SHP77 treated with DMSO at 0.1 percent for 48 hours (cell line): ENCODE measurements around the gene PGAP6.
A peak's percentile ranks its signal among the peaks of the same experiment; 100 is the strongest.
"Not testable (repeated sequence)": the region's sequence is repeated elsewhere in the genome, so short reads cannot be mapped to it uniquely, and the experiment has no call there.

Experiments used
- DNase-seq: peaks from one replicate; lab custom pipeline; 2025; lab: John Stamatoyannopoulos, UW

Gene PGAP6, protein sequence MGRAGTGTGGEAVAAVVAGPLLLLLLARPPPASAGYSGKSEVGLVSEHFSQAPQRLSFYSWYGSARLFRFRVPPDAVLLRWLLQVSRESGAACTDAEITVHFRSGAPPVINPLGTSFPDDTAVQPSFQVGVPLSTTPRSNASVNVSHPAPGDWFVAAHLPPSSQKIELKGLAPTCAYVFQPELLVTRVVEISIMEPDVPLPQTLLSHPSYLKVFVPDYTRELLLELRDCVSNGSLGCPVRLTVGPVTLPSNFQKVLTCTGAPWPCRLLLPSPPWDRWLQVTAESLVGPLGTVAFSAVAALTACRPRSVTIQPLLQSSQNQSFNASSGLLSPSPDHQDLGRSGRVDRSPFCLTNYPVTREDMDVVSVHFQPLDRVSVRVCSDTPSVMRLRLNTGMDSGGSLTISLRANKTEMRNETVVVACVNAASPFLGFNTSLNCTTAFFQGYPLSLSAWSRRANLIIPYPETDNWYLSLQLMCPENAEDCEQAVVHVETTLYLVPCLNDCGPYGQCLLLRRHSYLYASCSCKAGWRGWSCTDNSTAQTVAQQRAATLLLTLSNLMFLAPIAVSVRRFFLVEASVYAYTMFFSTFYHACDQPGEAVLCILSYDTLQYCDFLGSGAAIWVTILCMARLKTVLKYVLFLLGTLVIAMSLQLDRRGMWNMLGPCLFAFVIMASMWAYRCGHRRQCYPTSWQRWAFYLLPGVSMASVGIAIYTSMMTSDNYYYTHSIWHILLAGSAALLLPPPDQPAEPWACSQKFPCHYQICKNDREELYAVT

DNA sequence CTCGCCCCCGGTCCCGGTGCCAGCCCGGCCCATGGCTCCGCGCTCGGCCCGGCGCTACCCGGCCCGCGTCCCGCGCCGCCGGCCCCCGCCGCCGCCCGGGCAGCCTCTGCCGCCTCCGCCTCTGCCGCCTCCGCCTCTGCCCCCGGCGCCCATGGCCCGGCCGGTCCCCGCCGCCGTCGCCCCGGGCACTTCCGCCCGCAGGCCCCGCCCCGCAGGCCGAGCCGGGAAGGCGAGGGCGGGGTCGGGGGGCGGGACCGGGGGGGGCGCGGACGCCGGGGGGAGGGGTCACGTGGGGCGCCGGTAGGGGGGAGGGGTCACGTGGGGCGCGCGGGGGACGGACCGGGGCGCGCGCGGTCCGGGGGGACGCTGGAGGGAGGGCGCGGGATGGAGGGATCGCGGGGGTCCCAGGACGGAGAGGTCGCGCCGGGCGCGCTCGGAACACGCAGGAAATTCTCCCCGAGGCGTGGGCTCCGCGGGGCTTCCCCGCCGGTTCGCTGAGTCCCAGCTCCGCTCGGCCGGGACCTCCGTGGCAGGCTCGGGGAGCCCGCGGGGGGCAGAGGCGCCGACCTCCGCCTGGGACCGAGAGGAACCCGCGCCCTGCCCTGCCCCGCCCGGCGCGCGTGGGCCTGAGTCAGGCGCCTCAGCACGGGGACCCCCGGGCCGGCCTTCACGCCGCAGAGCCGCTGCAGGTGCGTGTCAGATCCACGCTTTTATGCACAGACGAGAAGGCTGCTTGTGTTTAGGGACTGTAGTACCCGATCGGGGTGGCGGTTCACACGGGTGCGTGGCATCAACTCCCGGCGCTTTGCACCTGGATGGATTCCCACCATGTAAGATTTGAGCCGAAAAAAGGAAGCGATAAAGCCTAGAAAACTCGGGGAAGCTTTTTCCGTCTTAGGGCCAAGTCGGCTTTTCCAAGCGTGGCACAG is at the start of gene PGAP6:
Gene PGAP6 (minus strand): TSS at position 190 of the 929 bp plus-strand sequence. CDS start 157 bp downstream, at position 33.
- no peak for DNase-seq

DNA sequence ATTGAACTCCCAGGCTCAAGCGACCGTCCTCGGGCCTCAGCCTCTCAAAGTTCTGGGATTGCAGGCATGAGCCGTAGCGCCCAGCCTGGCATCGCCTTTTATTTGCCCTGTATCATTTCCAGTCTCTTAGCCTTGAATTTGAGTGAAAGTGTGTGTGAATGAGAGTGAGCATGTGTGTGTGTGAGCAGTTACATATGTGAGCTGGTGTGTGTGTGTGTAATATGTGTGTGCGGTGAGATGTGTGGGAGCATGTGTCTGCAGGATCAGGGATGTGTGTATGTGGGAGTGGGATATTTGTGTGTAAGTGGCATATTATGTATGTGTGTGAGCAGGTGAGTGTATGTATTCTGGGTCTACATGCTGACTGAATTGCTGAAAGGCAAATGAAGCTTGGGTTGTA is 49.1 kb upstream of the PGAP6 start:
- DNase-seq, result no peak

DNA sequence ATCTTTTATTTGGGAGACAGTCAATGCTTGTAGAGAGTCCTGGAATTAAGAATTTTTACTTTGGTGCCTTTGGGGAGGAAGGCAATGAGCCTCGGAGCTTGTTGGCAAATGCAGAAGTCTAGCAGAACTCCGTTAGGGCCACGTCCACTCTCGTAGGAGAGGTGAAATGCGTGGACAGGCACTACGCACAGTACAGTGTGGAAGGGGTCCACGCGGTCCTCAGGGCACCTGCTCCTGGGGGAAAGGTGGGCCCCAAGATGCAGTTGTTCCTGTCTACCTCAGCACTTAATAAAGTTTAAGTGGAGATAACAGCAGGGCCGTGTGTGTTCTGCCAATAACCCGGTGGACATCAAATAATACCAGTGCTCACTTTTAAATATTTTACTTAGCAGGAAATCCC is 45.5 kb upstream of the PGAP6 start:
- no peak for DNase-seq

DNA sequence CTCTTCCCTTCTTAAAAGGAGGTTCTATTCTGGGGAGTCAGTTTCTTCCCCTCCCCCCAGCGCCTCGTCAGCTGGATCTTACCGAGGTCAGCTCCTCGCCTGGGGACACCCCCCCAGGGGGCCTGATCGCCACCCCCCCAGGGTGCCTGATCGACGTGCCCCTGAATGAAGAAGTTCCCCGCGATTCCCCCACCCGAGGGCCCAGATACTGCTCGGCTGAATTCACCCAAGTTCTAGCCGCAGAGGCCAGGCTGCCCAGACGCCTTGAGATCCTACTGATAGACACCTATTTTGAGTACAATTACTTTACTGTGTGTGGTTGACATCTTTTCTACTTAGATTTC is 45.1 kb upstream of the PGAP6 start:
- no peak for DNase-seq

DNA sequence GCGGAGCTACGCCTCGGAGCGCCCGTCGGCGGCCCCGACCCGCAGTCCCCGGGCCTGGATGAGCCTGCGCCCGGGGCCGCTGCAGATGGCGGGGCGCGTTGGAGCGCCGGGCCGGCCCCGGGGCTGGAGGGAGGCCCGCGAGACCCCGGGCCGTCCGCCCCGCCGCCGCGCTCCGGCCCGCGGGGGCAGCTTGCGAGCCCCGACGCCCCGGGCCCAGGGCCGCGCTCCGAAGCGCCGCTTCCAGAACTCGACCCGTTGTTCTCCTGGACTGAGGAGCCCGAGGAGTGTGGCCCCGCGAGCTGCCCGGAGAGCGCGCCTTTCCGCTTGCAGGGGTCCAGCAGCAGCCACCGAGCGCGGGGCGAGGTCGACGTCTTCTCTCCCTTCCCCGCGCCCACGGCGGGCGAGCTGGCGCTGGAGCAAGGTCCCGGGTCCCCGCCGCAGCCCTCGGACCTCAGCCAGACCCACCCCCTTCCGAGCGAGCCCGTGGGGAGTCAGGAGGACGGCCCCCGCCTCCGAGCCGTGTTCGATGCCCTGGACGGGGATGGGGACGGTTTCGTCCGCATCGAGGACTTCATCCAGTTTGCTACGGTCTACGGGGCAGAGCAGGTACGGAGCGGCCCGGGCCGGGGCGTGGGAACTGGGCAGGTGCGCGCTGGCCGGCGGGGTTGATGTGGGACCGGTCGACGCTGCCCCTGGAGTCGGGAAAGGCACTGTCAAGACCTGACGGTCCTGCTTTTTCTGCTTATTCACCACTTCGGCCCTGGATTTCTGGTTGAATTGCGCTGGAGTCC is 44.5 kb upstream of the PGAP6 start:
- no peak for DNase-seq

DNA sequence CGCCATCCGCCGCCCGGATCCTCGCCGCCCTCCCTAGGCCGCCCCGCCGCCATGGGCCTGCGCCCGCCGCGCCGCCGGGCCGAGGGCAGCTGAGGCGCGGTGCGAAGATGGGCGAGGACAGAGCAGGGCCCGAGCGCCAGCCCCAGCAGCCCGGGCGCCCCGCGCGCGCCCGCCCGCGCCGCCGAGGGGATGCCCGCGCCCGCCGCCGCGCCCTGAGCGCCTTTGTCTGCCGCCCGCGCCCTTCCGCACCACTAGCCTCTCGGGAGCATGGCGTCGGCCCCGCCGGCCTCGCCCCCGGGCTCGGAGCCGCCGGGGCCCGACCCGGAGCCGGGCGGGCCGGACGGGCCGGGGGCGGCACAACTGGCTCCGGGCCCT is 43.9 kb upstream of the PGAP6 start:
- DNase-seq, result no peak

DNA sequence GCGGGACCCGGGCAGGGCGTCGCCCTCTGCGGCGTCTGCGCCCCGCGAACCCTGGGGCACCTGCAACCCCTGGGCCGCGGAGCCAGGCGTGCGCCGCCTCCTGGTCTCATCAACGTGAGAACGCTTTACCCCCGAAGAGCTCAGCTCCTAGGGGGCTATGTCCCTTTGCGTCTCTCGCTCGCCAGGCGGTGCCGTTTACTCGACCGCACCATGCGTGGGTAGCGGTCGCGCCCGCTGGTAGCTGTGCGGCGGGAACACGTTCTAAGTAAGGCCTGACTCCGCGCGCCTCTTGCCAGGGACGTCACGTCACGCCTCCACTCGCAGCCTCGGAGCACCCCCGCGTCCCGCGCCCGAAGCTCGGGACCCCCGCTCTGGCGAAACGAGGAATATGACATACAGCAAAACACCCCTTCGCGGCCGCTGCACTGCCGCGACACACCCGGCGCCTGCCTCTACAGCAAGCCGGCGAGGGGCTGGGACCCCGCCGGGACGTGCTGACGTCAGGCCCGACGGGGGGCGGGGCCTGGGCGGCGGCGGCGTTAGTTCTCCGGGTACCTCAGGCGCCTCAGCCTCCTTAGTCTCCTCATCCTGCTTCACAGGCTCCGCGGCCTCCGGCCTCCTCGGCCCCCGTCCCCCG is 43.4 kb upstream of the PGAP6 start, which contains the start of gene RAB11FIP3:
Gene RAB11FIP3 (plus strand): TSS at position 568 of the 637 bp plus-strand sequence. CDS start 358 bp downstream, outside the sequence.
- DNase-seq, result peak; percentile 61

DNA sequence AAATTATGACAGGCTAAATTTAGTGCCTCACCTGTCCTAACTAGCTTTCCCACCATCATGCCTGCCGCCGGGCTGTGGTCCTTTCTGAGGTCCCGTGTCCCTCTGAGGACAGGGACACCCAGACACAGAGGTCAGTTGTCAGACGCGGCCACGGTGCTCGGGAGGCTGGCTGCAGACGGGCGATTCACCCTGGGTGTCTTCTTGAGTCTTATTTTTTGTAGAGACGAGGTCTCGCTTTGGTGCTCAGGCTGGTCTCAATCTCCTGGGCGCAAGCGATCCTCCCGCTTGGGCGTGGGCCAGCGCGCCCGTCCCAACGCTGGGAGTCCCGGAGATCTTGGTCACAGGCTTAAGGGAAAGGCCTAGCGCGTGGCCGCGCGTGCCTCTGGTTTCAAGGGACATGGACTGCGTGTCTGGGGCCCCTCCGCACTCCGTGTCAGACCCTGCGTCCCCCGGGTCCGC is 42.9 kb upstream of the PGAP6 start:
- no peak for DNase-seq

DNA sequence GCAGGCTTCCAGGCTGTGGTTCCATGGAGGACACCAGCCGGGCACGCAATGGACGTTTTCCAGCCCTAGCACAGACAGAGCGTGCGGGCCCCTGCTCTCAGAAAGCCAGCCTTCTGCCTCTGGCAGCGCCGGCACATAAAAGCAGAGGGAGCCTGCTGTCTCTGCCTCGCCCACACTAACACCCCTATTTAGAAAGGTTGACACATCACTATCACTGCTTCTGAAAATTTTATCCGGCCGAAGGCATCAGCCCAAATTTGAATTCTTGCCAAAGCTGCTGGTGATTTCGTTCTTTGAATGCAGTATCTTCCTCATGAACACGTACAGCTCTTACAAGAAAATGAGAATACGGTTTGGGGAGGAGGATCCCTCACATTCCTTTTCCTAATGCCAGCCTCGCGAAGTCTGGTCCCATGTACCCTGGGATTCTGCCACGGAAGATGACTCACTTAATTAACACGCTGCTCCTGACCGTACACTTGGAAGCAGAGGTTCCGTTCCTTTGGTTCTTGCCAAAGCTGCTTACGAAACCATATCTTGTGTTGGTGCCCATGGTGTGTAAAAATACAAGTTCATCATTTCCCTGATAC is 42.4 kb upstream of the PGAP6 start:
- no peak for DNase-seq

DNA sequence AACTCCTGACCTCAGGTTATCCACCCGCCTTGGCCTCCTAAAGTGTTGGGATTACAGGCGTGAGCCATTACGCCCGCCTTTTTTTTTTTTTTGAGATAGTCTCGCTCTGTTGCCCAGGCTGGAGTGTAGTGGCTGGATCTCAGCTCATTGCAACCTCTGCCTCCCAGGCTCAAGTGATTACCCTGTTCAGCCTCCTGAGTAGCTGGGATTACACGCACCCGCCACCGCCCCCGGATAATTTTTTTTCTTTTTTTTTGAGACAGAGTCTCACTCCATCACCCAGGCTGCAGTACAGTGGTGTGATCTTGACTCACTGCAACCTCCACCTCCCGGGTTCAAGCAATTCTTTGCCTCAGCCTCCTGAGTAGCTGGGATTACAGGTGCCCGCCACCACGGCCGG is 40.4 kb upstream of the PGAP6 start:
- not testable (repeated sequence) for DNase-seq

DNA sequence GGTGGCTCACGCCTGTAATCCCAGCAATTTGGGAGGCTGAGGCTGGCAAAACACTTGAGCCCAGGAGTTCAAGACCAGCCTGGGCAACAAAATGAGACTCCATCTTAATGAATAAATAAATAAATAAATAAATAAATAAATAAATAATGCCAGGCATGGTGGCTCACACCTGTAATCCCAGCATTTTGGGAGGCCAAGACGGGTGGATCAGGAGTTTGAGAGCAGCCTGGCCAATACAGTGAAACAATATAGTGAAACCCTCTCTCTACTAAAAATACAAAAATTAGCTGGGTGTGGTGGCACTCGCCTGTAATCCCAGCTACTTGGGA is 33.4 kb upstream of the PGAP6 start:
- not testable (repeated sequence) for DNase-seq

DNA sequence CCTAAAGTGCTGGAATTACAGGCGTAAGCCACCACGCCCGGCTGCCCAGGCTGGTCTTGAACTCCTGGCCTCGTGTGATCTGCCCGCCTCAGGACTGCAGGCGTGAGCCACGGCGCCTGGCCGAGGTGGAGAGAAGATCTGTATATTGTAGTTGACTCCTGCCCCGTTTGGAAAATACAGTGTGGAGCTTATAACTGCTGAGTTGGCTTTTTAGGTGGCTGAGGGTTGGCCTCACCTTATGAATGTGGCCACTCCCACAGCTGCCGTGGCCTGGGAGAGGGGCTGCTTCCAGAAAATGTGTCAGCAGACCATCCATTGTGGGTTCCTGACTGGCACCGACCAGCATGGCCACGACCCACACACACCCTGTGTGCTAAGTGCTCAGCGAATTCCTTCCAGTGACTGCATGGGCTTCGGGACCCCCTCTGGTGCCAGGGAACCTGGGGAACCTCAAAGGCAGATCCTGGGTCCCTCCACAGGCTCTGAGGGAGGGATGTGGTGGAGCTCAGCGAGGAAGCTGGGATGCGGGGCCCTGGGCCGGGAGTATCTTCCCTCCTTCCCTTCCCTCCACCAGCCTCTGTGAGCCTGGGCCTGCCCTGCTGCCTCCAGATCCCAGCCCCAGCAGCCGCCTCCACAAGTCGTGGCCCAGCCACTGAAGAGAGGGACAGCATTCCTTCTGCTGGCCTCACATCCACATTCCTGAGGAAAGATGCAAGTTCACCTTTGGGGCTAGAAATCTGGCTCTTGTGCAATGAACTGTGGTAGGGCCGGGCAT is 32.8 kb upstream of the PGAP6 start:
- no peak for DNase-seq

DNA sequence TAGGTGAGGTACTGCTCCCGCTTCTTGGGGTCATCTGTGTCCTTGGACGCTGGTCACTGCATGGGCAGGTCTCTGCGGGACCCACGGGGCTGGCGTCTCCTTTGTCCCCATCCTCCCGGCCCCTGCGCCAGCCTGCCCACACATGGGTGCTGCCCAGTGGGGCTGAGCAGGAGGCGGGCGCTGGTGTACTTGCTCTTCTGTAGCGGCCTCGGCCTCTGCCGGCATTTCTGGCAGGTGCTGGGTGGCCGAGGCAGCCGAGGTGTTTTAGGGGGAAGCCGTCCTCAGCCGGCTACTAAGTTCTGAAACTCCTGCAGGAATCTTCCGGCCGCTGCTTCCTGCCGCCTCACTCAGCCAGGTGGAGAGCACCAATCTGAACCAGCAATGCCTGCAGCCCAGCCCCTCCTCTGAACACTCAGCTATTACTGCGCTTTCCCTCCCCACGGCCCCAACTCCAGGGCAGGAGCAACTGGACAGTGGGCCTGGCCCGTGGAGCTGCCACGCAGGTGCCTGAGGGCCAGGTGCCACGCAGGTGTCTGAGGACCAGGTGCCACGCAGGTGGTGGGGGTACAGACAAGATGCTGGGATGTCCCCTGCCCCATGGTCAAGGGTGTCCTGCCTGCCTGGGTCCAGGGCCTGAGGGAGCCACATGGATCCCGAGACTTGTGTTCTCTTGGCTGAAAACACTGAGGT is 29.9 kb upstream of the PGAP6 start:
- no peak for DNase-seq

DNA sequence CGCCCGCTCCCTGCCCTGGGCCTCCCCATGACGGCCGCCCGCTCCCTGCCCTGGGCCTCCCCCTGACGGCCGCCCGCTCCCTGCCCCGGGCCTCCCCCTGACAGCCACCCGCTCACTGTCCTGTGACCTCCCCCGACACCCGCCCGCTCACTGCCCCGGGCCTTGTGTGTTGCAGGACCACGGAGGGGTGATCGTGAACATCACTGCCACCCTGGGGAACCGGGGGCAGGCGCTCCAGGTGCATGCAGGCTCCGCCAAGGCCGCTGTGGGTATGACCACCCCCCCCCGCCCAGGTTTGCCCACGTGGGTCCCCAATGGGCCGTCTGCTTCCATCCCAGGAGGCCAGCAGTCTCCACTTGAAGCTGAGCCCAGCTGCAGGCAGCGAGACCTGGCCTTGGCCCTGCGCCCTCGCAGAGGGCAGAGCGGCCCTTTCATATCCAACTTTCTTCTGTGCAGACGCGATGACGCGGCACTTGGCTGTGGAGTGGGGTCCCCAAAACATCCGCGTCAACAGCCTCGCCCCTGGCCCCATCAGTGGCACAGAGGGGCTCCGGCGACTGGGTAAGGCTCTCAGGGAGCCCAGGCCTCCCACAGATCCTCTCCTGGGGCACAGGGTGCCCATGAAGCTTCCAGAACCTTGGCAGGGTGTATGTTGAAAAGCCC is 28.9 kb upstream of the PGAP6 start:
- no peak for DNase-seq

DNA sequence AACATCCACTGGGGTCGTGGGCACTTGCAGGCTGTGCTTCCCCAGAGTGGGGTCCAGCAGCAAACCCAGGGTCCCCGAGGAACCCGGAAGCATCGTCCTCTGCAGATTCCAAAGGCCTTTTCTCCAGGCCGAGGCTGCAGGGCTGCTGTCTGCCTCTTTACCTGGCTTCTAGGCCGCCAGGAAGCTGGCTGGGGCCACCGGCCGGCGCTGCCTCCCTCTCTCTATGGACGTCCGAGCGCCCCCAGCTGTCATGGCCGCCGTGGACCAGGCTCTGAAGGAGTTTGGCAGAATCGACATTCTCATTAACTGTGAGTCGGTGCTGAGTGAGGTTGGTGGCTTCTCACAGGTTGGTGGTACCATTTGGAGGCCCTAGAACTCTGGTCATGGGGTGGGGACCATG is 25.5 kb upstream of the PGAP6 start:
- DNase-seq, result no peak

DNA sequence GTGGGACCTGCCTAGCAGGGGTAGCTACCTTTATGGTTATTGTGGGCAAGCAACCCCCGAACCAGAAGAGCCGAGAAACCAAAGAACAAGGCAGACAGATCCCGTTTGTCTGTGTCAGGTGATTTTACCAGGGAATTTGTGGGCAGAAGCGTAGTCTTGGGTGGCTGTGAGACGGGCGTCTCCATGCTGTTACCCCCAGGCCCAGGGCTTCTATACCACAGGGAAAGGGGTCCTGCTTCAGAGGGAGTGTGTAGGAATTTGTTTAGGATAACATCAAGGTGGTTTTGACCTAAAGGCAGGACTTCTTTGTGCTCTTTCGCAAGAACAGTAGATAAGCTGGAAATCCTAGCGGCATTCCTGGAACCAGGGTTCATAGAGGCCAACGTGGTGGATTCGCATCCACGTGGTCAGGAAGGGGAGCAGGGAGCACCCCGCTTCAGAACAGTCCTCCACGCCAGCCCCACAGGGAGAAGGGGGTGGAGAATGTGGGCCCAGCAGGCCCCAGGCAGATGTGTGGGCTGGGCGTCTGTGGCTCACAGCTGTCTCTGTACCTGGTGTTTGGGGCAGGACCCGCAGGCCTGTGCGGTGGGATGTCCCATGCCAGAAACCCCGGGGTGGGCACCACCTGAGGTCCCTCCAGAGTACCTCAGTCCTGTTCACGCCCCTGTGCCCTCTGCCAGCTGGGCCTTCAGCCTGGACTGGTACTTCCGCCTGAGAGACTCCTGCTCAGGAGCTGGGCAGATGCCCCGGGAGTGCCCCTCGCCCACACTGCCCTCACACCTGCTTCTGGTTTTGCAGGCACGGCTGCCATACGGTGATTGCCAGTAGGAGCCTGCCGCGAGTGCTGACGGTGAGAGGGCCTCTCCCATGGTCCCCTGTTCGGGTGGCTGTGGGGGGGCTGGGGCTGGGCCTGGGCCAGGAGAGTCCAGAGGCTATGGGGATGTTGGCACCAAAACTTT is 24.0 kb upstream of the PGAP6 start:
- DNase-seq, result no peak

DNA sequence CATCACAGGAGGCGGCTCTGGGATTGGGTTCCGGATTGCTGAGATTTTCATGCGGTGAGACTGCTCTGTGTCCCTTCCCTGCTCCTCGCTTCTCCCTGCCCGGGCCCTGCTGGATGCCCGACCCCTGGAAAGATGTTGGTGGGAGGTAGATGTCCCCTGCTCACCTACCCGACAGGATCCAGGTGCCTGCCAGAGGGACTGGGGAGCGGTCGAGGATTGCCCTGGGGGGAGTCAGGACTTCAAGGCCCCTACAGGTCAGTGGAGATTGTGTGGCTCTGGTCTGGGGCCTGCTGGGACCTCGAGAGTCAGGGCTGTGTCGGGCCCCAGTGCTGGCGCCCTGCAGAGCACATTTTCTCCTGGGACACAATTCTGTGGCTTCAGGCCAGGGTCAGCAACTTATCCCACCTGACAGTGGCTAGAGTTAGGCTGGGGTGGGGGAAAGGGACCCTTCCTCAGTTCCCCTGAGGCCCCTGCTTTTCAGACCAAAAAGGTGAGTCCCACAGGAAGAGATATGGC is 23.3 kb upstream of the PGAP6 start:
- no peak for DNase-seq
